ENCODE data around the gene TENM3.

The TENM3 gene

GRCh38 chr4:182838535-182838934, 595.3 kb downstream of the TENM3 start:
- Histone ChIP-seq H3K27ac (no peak overlapping the region), H3K4me3 (no peak overlapping the region), H3K9ac (ENCODE audit: insufficient read length) (no peak overlapping the region), H3K9me3 (ENCODE audit: low read depth, low read length) (no peaks in the 10 kb centered on the region), H3K36me3 (ENCODE audit: insufficient read depth, low read length) (no peaks in the 10 kb centered on the region)
- DNase-seq (ENCODE audit: low read depth, low spot score): no peak
- no peak for TF ChIP-seq POLR2AphosphoS5 (IDR thresholded peaks at IDR 0.05; ENCODE audit: borderline replicate concordance, low read depth, low read length)
- TF ChIP-seq EZH2 (IDR thresholded peaks at IDR 0.05): no peak
- no peak for TF ChIP-seq FOXP2 (optimal IDR thresholded peaks at IDR 0.05; ENCODE audit: control extremely low read depth, extremely low read length, insufficient read depth)

GRCh38 chr4:182839256-182839655, 596.1 kb downstream of the TENM3 start:
- no peak overlapping the region for H3K9ac ChIP-seq (ENCODE audit: insufficient read length)
- H3K36me3 ChIP-seq (ENCODE audit: insufficient read depth, low read length): no peaks in the 10 kb centered on the region
- H3K4me3 ChIP-seq: no peak overlapping the region
- no peaks in the 10 kb centered on the region for H3K9me3 ChIP-seq (ENCODE audit: low read depth, low read length)
- no peak for TF ChIP-seq FOXP2 (optimal IDR thresholded peaks at IDR 0.05; ENCODE audit: control extremely low read depth, extremely low read length, insufficient read depth)
- TF ChIP-seq EZH2 (IDR thresholded peaks at IDR 0.05): no peak
- TF ChIP-seq POLR2AphosphoS5 (IDR thresholded peaks at IDR 0.05; ENCODE audit: borderline replicate concordance, low read depth, low read length): no peak
- H3K27ac ChIP-seq: no peak overlapping the region
- no peak for DNase-seq (ENCODE audit: low read depth, low spot score)

- Histone ChIP-seq H3K9me3 (ENCODE audit: low read depth, low read length) (no peaks in the 10 kb centered on the region), H3K9ac (ENCODE audit: insufficient read length) (no peak overlapping the region), H3K27ac (no peak overlapping the region), H3K36me3 (ENCODE audit: insufficient read depth, low read length) (no peaks in the 10 kb centered on the region), H3K4me3 (no peak overlapping the region)
- TF ChIP-seq FOXP2 (optimal IDR thresholded peaks at IDR 0.05; ENCODE audit: control extremely low read depth, extremely low read length, insufficient read depth) (no peak), EZH2 (IDR thresholded peaks at IDR 0.05) (no peak), POLR2AphosphoS5 (IDR thresholded peaks at IDR 0.05; ENCODE audit: borderline replicate concordance, low read depth, low read length) (no peak)
- DNase-seq (ENCODE audit: low read depth, low spot score): no peak
These were observed 596.9 kb downstream of the TENM3 start for GRCh38 chr4:182840108-182840507.

- DNase-seq (ENCODE audit: low read depth, low spot score): no peak
- Histone ChIP-seq H3K36me3 (ENCODE audit: insufficient read depth, low read length) (no peaks in the 10 kb centered on the region), H3K4me3 (no peak overlapping the region), H3K9ac (ENCODE audit: insufficient read length) (no peak overlapping the region), H3K27ac (no peak overlapping the region), H3K9me3 (ENCODE audit: low read depth, low read length) (no peaks in the 10 kb centered on the region)
- TF ChIP-seq FOXP2 (optimal IDR thresholded peaks at IDR 0.05; ENCODE audit: control extremely low read depth, extremely low read length, insufficient read depth) (no peak), POLR2AphosphoS5 (IDR thresholded peaks at IDR 0.05; ENCODE audit: borderline replicate concordance, low read depth, low read length) (no peak), EZH2 (IDR thresholded peaks at IDR 0.05) (no peak)
These were observed 599.0 kb downstream of the TENM3 start for GRCh38 chr4:182842104-182842600.

GRCh38 chr4:182842759-182843390, 599.7 kb downstream of the TENM3 start:
- TF ChIP-seq EZH2 (IDR thresholded peaks at IDR 0.05) (no peak), POLR2AphosphoS5 (IDR thresholded peaks at IDR 0.05; ENCODE audit: borderline replicate concordance, low read depth, low read length) (no peak), FOXP2 (optimal IDR thresholded peaks at IDR 0.05; ENCODE audit: control extremely low read depth, extremely low read length, insufficient read depth) (no peak)
- no peaks in the 10 kb centered on the region for H3K36me3 ChIP-seq (ENCODE audit: insufficient read depth, low read length)
- H3K4me3 ChIP-seq: no peak overlapping the region
- H3K9me3 ChIP-seq (ENCODE audit: low read depth, low read length): no peaks in the 10 kb centered on the region
- H3K9ac ChIP-seq (ENCODE audit: insufficient read length): no peak overlapping the region
- no peak for DNase-seq (ENCODE audit: low read depth, low spot score)
- H3K27ac ChIP-seq: no peak overlapping the region

GRCh38 chr4:182843808-182844325, 600.7 kb downstream of the TENM3 start:
- no peaks in the 10 kb centered on the region for H3K36me3 ChIP-seq (ENCODE audit: insufficient read depth, low read length)
- no peak for TF ChIP-seq POLR2AphosphoS5 (IDR thresholded peaks at IDR 0.05; ENCODE audit: borderline replicate concordance, low read depth, low read length)
- TF ChIP-seq EZH2 (IDR thresholded peaks at IDR 0.05): no peak
- no peak for TF ChIP-seq FOXP2 (optimal IDR thresholded peaks at IDR 0.05; ENCODE audit: control extremely low read depth, extremely low read length, insufficient read depth)
- H3K4me3 ChIP-seq: no peak overlapping the region
- H3K27ac ChIP-seq: no peak overlapping the region
- no peak overlapping the region for H3K9ac ChIP-seq (ENCODE audit: insufficient read length)
- no peaks in the 10 kb centered on the region for H3K9me3 ChIP-seq (ENCODE audit: low read depth, low read length)
- no peak for DNase-seq (ENCODE audit: low read depth, low spot score)

- H3K9me3 ChIP-seq (ENCODE audit: low read depth, low read length): no peaks in the 10 kb centered on the region
- no peak overlapping the region for H3K9ac ChIP-seq (ENCODE audit: insufficient read length)
- TF ChIP-seq FOXP2 (optimal IDR thresholded peaks at IDR 0.05; ENCODE audit: control extremely low read depth, extremely low read length, insufficient read depth) (no peak), EZH2 (IDR thresholded peaks at IDR 0.05) (no peak), POLR2AphosphoS5 (IDR thresholded peaks at IDR 0.05; ENCODE audit: borderline replicate concordance, low read depth, low read length) (no peak)
- H3K27ac ChIP-seq: no peak overlapping the region
- no peak overlapping the region for H3K4me3 ChIP-seq
- no peak for DNase-seq (ENCODE audit: low read depth, low spot score)
- H3K36me3 ChIP-seq (ENCODE audit: insufficient read depth, low read length): no peaks in the 10 kb centered on the region
These were observed 602.4 kb downstream of the TENM3 start for GRCh38 chr4:182845618-182846017.

GRCh38 chr4:182846036-182846435, 602.8 kb downstream of the TENM3 start:
- no peak for DNase-seq (ENCODE audit: low read depth, low spot score)
- H3K27ac ChIP-seq: no peak overlapping the region
- H3K9me3 ChIP-seq (ENCODE audit: low read depth, low read length): no peaks in the 10 kb centered on the region
- H3K4me3 ChIP-seq: no peak overlapping the region
- no peaks in the 10 kb centered on the region for H3K36me3 ChIP-seq (ENCODE audit: insufficient read depth, low read length)
- TF ChIP-seq POLR2AphosphoS5 (IDR thresholded peaks at IDR 0.05; ENCODE audit: borderline replicate concordance, low read depth, low read length) (no peak), FOXP2 (optimal IDR thresholded peaks at IDR 0.05; ENCODE audit: control extremely low read depth, extremely low read length, insufficient read depth) (no peak), EZH2 (IDR thresholded peaks at IDR 0.05) (no peak)
- no peak overlapping the region for H3K9ac ChIP-seq (ENCODE audit: insufficient read length)
